ENCODE results near the gene DNAAF3.
A peak's percentile ranks its signal among the peaks of the same experiment; 100 is the strongest.

DNAAF3 gene

DNA sequence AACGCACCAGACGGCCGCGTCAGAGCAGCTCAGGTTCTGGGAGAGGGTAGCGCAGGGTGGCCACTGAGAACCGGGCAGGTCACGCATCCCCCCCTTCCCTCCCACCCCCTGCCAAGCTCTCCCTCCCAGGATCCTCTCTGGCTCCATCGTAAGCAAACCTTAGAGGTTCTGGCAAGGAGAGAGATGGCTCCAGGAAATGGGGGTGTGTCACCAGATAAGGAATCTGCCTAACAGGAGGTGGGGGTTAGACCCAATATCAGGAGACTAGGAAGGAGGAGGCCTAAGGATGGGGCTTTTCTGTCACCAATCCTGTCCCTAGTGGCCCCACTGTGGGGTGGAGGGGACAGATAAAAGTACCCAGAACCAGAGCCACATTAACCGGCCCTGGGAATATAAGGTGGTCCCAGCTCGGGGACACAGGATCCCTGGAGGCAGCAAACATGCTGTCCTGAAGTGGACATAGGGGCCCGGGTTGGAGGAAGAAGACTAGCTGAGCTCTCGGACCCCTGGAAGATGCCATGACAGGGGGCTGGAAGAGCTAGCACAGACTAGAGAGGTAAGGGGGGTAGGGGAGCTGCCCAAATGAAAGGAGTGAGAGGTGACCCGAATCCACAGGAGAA lies 50.9 kb downstream of the DNAAF3 start:
- DNase-seq = no peak

DNA sequence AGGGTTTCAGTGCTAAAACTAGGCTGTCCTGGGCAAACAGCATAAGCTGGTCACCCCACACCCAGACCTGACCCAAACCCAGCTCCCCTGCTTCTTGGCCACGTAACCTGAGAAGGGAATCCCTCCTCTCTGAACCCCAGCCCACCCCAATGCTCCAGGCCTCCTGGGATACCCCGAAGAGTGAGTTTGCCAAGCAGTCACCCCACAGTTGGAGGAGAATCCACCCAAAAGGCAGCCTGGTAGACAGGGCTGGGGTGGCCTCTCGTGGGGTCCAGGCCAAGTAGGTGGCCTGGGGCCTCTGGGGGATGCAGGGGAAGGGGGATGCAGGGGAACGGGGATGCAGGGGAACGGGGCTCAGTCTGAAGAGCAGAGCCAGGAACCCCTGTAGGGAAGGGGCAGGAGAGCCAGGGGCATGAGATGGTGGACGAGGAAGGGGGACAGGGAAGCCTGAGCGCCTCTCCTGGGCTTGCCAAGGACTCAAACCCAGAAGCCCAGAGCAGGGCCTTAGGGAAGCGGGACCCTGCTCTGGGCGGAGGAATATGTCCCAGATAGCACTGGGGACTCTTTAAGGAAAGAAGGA lies 51.8 kb downstream of the DNAAF3 start:
- DNase-seq = no peak

- peak; percentile 10 for DNase-seq
Observed at GRCh38 chr19:55113570-55114039, 52.8 kb downstream of the DNAAF3 start.

DNA sequence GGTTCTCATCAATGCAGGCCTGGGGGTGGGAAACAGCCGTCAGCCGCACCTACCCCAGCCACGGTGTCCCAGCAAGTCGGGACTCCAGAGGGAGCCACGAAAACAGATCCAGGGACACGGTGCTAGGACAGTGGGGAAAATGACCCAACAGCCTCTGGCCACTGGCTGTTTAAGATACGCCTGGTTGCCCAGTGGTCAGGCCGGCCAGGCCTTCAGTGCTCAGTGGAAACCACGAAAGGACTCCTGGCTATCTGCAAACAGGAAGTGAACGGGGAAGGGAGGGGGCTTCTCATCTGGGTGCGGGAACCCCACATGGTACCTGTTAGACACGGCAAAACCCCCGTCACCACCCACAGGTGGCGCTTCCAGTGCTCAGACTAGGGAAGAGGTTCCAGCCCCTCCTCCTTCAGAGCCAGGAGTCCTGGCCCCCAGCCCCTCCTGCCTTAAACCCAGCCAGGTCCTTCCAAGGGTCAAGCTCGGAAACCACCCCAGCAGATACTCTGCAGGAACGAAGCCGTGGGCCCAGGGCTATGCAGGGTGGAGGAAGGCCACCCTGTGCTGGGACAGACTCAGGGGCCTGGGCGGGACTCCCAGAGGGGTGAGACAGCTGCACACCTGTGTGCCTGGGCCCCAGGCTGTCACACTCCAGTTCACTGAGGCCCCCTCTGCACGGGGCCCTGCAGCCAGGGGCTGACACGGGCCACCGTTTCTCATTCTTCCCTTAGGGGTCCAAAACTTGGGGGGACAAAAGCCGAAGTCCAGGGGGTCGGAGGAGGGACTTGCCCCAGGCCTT lies 53.4 kb downstream of the DNAAF3 start:
- no peak for DNase-seq

- DNase-seq = no peak
Observed at GRCh38 chr19:55112246-55112776, 54.1 kb downstream of the DNAAF3 start.

DNA sequence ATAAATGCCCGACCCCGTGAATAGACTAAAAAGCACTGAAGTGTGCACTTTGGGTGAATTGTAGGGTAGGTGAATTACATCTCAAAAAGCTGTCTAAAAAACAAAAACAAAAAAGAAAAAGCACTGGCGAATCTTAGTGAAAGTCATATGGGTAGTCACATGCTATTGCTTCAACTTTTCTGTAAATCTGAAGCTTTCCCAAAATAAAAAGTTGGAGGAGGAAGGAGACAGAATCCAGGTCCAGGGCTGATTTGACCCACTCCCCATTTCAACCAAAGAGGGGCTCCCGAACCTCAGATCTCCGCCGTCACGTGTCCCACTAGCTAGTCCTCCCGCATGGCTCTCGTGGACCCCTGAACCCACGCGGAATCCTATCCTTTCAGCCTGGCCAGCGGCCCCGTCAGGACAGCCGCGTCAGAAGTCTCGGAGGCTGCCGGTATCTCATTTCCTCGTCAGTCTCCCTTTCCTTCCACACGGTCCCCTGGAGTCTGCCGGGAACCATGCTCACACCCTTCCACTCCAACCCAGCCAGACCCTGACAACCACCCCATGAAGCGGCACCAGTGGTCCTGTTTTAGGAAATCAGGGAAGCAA lies 55.1 kb downstream of the DNAAF3 start:
- no peak for DNase-seq

GRCh38 chr19:55109527-55110291 lies 56.7 kb downstream of the DNAAF3 start:
- no peak for DNase-seq

Data from T1000 (cell line).